HG03135 (cell line): ENCODE data around the gene SYNRG.

ENCODE experiments used
- ATAC-seq: cut with Tn5 transposase; IDR thresholded peaks from one replicate; pipeline ENCODE4 v1.9.1; 2021; ENCODE audit warnings: mild to moderate bottlenecking, moderate library complexity; ENCODE audit not compliant: unreplicated experiment

The SYNRG gene

DNA sequence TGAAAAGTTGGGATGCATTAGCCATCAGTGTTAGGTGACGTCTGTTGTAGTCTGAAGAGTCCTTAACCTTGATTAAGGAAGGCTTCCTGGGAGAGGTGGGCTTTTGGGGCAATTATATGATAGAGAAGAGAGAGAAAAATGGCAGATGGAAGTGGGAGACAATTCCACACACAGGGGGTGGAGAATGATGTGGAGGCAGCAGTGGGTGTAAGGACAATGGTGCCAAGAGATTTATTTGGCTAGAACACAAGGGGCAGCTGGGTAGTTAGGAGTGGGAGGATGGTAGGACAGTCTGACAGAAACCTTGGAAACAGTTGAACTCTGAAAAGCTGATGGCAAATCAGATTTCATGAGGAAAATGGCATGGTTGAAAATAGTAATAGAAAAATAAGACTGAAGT, 130.2 kb downstream of the SYNRG start:
- no peak for ATAC-seq

DNA sequence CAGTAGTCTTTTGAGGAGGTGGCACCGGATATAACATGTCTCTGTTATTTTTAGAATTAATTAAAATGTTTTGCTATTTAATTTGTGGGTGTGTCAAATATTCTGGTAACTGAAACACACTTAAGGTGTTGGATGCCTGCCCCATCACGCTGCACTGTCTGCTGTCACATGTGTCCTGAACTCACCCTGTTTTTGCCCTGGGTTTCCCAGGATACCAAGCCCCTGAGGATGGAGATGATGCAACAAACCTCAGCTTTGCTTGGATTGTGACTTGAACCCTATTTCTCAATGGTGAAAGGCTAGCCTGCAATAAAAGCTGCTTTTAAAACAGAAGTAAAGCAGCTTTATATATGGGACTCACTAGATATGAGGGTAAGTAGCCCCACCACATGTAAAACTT, 131.0 kb downstream of the SYNRG start:
- no peak for ATAC-seq

DNA sequence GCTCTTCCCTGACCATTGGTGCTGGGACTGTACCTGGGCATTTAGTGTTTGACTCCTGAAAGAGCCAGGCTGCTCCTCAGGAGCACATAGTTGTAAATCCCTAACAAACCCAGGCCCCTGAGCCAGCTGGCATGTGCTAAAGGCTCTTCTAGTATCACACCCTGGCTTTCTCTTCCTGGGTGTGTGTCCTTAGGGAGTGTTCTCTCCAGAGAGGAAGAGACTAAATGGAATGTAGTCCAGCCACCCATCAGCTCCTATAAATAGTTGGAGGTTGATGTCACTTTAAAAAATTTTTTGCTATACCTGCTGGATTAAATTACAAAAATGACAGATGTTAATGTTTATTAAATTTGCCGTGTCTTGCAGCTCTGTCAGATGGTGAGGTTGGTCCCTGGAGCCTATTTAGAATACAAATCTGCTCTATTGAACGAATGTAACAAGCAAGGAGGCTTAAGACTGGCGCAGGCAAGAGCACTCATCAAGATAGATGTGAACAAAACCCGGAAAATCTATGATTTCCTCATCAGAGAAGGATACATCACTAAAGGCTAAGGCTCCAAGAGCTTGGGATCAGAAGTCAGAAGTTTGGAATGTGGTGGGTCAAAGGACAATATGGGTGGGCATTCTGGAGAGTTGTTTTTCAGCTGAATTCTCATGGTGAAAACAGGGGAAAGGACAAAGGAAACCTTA, 132.6 kb downstream of the SYNRG start:
- ATAC-seq, result no peak

DNA sequence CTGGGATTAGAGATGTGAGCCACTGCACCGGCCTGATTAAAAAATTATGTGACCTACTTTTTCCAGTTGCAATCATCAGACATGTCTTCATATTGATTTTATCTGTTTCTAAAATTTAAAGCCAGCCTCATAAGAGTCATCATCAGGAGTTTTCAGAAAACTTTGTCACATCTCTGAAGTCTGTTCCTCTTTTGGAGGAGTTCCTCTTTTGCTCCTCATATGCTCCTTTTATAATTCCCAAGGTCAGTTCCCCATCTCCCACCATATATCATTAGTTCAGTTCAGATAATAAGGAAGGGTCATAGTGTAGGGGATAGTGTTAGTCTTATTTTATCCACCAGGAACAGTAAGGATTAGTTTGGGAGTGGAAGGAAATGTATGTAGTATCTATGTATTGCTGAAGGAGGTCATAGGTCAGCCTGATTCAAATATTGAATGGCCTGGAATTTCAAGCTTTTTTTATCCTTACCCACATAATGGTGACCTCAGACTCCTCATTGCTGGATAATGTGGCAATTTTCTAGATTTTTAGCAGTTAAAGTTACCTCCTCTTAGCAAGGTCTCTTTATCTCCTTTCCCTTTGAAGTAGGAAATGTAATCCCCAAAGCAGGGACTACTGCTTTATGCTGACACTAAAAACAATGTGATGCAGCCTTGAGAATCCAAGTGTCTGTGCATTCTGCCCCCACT, 133.3 kb downstream of the SYNRG start:
- no peak for ATAC-seq

DNA sequence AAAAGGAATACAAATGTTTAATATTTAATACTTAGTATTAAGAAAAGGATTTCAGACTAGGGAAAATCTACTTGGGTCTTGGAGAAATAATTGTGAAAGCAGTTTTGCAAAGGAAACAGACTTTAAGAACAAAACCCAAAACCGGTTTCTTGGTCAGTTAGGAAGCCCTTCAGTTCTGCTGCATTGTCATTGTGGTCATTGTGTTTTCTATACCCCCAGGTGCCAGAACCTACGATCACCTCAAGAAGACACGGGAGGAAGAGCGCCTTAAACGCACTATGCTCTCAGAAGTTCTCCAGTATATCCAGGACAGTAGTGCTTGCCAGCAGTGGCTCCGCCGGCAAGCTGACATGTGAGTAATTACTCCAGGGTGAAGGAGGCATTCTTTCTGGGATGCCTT, 139.0 kb downstream of the SYNRG start:
- ATAC-seq, result no peak

DNA sequence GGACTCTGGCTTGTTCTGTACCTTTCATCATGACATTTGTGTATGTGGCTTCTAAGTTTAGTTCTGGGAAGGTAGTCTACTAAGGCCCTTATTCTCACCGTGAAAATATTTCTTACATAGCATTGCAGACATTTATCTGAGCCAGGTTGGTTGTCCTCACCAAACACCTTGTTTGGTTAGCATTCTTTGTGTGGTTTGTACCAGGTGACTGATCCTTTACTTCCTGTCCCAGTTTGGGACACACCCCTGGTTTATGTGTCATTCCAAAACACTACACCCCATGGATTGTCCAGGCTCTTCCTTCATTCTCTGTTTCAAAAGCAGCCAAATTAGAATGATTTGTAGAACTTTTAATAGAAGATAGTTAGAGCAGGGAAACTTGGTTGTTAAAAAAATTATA, 142.7 kb downstream of the SYNRG start:
- no peak for ATAC-seq

DNA sequence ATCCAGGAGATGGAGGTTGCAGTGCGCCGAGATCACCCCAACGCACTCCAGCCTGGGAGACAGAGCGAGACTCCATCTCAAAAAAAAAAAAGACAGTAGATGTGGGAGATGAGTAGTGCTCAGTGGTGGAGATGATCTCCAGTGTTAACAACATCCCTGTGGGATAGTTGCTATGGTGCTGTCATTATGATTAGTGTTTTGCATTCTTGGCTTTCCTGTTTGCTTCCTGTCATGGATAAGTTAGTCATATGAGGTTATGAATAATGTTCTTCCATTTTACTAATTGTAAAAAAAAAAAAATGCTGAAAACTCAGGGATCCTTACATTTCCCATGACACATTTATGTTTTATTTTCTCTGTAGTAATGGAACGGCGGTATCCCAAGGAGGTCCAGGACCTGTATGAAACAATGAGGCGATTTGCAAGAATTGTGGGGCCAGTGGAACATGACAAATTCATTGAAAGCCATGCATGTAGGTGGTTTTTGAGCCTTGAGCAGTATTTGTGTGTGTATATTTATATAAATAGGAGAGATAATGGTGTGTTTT, 144.1 kb downstream of the SYNRG start:
- no peak for ATAC-seq
